GM18868 (cell line): ENCODE data around the gene APC.

ENCODE experiments used
- ATAC-seq: cut with Tn5 transposase; IDR thresholded peaks from one replicate; pipeline ENCODE4 v1.9.1; 2021; ENCODE audit warnings: mild to moderate bottlenecking, moderate library complexity; ENCODE audit not compliant: unreplicated experiment

APC gene

GRCh38 chr5:112737463-112738190 lies at the start of gene APC:
Gene APC (plus strand): TSS chr5:112737885. CDS start chr5:112754891, 17,006 bp downstream.
- peak; percentile 99 for ATAC-seq

GRCh38 chr5:112689155-112689909 lies 48.4 kb upstream of the APC start:
- ATAC-seq, result no peak

DNA sequence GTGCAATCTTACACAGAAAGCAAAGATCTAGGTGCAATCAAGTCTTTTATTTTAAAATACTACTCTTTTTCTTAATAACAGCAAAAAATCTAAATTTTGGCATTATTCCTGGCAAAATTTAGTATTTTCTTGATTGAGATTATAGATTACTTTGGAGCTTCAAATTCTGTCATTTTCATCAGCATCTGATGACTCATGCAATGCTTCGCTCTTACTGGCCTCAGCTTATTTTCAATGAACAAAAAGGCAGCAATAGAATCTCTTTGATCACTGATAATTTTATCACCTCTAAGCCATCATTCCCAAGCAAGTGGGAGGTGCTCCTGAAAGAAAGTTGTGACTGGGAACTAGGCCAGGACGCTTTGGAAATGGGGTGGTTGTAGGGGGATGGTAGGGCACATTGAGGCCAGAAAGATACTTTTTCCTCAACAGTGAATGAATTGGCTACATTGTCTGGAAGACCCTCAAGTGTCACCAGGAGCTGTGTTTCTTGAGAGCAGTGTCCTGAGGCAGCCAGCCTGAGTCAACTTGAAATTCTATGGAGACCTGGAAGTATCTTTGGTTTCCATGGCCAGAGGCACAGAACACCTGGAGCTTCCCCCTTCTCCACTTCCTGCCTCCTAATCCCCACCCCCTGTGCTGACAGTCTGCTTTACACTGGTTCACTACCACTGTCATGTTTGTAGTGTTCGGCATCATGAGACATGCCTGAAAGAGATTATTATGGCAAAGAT lies 46.9 kb upstream of the APC start:
- no peak for ATAC-seq

DNA sequence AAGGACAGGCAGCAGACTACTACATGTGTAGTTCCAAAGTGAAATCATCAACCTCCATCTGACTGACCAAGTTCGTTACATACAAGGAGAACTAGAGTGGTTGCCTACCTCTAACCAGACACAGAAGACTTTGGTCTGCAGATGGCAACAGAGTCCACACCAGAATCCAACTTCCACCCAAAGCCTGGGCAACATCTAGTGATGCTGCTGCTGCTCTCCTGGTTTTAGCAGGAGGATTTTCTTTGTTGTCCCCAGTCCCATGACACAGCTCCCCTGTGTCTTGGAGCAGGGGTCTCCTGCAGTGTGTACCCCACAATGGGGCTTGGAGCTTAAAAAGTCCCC lies 46.4 kb upstream of the APC start:
- no peak for ATAC-seq

DNA sequence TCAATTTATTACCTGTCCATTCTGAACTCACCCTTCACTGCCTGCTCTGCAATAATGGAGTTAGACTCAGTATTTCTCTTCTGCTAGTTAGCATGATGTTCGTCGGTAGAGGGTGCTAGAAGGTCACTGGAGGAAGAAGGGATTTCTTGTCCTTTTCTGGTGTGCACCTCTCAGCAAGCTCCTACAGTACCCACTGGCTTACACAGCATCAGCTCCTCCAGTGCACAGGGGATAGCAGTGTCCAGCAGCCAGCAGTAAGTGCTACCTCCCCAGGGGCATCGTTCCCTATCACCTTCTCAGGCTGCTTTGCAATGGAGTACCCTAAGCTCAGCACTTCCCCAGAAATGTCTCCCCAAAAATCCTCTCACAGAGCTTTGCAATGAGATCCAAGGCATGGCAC lies 45.9 kb upstream of the APC start:
- peak; percentile 30 for ATAC-seq

DNA sequence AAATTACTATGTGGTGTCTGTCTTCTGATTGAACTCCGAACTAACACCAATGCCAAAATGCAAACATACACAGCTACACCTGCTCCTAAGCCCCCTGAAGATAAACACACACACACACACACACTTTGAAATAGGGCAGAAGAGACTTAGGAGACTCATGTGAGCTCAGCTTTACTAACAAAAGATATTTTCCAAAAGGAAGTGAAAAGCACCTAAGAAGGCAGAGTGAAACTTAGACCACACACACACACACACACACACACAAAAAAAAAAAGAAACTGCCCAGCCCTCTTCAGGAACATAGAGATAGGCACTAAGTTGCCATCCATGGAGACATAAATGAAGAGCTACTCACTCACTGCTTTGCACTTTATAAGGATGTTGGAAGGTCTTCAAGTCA lies 45.2 kb upstream of the APC start:
- peak; percentile 43 for ATAC-seq

DNA sequence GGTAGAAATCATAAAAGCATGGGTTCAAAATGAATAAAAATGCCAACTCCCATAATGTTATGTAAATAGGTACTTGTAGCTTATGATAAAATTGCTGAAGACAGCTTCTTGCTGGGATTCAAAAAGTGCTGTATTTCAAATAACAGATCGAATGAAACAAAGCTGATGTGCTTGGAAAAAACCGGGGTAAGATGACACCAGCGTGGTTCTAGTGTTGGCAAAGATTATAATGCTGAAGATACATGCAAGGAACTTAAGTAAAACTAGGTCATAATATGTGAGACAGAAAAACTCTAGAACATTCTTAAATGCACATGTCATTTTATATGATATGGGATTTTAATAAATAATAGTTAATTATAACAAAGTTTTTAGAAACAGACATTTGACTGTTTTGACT lies 44.4 kb upstream of the APC start:
- no peak for ATAC-seq

DNA sequence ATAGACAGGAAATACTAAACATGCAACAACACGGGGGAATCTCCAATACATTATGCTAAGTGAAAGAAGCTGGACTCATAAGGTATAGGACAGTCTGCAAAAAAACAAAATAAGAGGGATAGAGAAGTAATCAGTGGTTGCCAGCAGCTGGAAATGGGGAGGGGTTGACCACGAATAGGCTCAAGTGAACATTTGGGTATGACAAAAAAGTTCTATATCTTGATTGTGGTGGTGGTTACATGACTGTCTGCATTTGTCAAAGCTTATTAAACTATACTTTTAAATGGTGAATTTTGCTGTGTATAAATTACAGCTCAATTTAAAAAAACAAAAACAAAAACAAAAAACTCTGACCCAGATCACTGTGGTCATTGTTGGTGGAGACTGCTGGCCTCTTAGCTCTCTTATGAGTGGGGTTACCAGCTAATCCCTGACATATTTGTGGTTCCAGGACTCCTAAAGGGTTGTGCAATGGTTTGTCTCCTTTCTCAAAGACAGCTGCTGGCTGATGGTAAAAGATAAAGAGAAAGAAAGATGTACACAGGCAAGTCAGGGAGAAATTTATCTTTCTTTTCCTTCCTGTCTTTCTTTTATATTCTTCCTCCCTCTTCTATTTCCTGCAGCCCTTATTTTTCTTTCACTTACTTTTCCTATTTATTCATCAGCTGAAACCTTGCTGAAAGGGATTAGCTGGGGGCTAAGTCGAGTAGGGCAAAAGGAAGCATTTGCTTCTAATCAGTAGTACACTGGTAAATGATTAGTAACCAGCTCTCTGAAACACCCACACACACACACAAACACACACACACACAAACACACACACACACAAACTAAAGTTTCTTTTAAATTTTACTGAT lies 42.6 kb upstream of the APC start:
- no peak for ATAC-seq

DNA sequence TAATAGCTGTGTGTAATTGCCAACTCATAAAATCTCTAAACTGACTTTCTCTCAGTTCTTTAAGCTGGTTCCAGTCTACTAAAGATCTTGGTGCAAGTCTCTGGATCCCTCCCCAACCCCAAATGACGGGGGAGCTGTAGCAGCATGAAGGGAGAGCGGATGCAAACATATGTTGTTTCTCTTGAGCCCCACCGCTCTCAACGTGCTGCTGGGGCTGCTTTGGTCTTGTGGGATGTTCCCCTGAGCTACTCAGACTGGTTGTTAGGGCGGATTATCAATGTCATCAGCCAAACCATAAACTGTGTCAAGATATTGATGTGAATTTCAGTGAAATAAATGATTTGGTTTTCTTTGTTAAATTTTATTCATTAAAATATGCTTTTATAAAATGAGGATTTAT lies 40.9 kb upstream of the APC start:
- no peak for ATAC-seq

DNA sequence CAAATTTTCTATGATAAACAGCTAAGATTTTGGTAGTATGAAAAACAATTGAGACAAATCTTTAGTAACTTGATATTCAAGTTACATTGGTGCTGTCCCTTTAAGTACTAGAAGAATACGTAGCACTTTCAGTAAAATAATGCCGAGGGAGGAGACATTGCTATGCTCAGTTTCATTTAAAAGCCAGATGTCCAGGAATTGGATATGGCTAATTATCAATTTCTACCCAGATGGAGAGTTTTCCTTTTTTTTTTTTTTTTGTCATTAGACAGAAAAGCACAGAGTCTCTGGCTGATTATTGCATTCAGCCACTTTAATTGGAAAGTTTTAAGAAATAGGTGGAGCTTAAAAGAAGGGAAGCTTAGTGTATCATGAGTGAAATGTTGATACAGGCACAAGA lies 40.4 kb upstream of the APC start:
- no peak for ATAC-seq

GRCh38 chr5:112697833-112698232 lies 39.9 kb upstream of the APC start:
- ATAC-seq, result no peak

DNA sequence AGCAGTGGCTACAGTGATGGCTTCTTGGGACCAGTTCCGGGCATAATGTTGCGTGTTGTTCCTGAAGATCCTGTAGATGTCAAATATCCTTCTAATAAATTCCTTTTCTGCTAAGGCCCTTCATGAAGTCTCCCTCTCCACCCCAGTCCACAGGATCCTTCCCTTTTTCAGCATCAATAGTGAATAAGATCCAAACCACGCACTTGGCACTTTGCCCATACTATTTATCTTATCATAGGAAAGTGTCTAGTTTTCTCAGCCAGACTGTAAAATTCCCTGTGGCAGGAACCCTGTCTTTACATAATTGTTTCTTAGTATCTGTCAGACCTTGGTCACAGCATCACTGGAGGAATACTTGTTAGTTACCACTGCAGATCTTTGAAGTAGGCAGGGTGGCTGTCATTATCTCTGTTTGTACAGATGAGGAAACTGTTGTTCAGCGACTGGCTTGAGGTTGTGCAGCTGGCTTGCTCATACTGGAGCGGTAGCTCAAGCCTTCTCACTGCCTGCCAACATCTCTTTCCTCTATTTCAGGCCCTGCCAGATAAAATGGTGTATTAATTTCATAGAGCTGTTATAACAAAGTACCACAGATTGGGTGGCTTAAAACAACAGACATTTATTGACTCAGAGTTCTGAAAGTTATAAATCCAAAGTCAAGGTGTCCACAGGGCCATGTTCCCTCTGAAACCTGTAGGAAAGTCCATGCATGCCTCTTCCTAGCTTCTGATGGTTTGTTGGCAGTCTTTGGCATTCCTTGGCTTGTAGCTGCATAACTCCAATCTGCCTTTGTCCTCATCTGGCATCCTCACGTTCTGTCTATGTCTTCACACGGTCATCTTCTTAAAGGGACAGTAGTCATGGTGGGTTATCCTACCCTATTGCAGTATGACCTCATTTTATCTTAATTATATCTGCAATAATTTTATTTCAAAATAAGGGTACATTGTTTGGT lies 33.5 kb upstream of the APC start:
- ATAC-seq, result no peak

GRCh38 chr5:112706446-112707016 lies 31.2 kb upstream of the APC start:
- ATAC-seq, result no peak

DNA sequence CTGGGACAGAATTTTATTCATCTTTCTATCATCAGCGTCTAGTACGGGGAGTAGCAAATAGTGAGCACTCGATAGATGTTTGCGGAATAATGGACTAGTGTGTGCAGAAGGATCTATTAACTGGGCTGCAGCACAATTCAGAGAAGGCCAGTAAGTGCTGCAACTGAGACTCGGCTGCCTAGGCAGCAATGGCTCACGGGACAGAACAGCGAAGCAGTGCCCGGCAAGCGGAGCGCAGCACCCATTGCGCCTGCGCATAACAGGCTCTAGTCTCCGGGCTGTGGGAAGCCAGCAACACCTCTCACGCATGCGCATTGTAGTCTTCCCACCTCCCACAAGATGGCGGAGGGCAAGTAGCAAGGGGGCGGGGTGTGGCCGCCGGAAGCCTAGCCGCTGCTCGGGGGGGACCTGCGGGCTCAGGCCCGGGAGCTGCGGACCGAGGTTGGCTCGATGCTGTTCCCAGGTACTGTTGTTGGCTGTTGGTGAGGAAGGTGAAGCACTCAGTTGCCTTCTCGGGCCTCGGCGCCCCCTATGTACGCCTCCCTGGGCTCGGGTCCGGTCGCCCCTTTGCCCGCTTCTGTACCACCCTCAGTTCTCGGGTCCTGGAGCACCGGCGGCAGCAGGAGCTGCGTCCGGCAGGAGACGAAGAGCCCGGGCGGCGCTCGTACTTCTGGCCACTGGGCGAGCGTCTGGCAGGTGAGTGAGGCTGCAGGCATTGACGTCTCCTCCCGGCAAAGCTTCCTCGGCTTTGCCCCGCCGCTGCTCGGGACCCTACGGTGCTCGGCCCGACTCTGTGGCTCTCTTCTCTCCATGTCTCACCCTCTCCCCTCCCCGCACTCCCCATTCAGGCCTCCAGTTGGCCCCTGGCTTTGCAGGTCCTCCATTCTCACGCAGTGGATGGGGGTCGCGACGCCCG lies 30.2 kb upstream of the APC start:
- peak; percentile 92 for ATAC-seq

DNA sequence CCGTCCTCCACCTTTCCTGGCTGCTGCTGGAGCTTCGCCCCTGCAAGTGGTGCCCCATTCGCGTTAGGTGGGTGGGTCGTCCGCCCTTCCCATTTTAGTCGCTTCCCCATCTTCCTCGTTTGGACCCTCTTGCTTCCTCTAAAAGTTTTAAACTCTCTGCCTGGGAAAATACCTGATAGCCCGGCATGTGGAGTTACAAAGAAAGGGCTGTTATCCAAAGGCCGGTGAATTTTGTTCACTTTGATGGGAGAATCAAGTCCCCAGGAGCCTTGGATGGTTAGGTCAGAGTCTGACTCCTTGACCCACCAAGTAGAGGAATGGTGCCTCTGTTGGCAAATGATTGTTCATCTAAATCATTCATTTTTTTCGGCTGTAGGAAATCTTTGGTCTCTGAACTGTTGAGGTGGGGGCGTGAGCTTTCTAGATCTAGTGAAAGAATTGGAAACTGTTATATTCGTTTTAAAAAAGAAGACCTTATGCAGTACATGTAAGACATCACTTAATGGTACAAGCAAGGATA lies 29.5 kb upstream of the APC start:
- no peak for ATAC-seq

- no peak for ATAC-seq
Observed at GRCh38 chr5:112709416-112709815, 28.3 kb upstream of the APC start.

- ATAC-seq, result no peak
Observed at GRCh38 chr5:112710896-112711295, 26.8 kb upstream of the APC start.

GRCh38 chr5:112711436-112711835 lies 26.2 kb upstream of the APC start:
- ATAC-seq, result no peak
